ENCODE measurements around the gene KCND2. TPM values are rescaled to one million over a fixed set of nuclear protein-coding genes. Genes with fewer than 3 reads are reported as not detected.

The KCND2 gene
- total and polyA plus RNA-seq, 12 donors, result 0.04 to 0.64 (median 0.16) TPM; not detected in 4

GRCh38 chr7:120680985-120681384, 408.0 kb downstream of the KCND2 start:
- no peaks in the 10 kb centered on the region for H3K4me1 ChIP-seq
- intact Hi-C loops (cut with DNase I), result no loop called here
- ATAC-seq, result peak in 5 of 8 donors; percentile 19 to 61 (median 45)
- H3K4me3 ChIP-seq, result no peak overlapping the region
- H3K27me3 ChIP-seq, result peaks cover 0 to 79% (median 0%) of the 10 kb centered on the region in 7 donors
- WGBS, 2 donors, result 59 to 87% methylated on average over 1 of the region's 1 CpG
- no peak overlapping the region for H3K27ac ChIP-seq
- DNase-seq, result peak in 1 of 2 donors; percentile 7
- H3K36me3 ChIP-seq, result no peaks in the 10 kb centered on the region
- TF ChIP-seq CTCF (IDR thresholded peaks at IDR 0.05), result no peak
- H3K9me3 ChIP-seq, result no peaks in the 10 kb centered on the region

GRCh38 chr7:120684463-120684862, 411.5 kb downstream of the KCND2 start:
- peaks cover 0 to 82% (median 3%) of the 10 kb centered on the region in 7 donors for H3K27me3 ChIP-seq
- intact Hi-C loops (cut with DNase I), result no loop called here
- no peak for TF ChIP-seq CTCF (IDR thresholded peaks at IDR 0.05)
- no peaks in the 10 kb centered on the region for H3K36me3 ChIP-seq
- no peak overlapping the region for H3K27ac ChIP-seq
- 76 to 81% methylated on average over 6 of the region's 6 CpGs for WGBS, 2 donors
- no peak for ATAC-seq
- no peak overlapping the region for H3K4me3 ChIP-seq
- no peaks in the 10 kb centered on the region for H3K9me3 ChIP-seq
- no peak for DNase-seq
- H3K4me1 ChIP-seq, result no peaks in the 10 kb centered on the region

- peaks cover 0 to 49% (median 0%) of the 10 kb centered on the region in 7 donors for H3K27me3 ChIP-seq
- no peak overlapping the region for H3K27ac ChIP-seq
- H3K36me3 ChIP-seq, result no peaks in the 10 kb centered on the region
- ATAC-seq (no peak), DNase-seq (no peak)
- peaks cover 0 to 8% (median 0%) of the 10 kb centered on the region in 11 donors for H3K9me3 ChIP-seq
- 75 to 85% methylated on average over 2 of the region's 2 CpGs for WGBS, 2 donors
- H3K4me3 ChIP-seq, result no peak overlapping the region
- TF ChIP-seq CTCF (IDR thresholded peaks at IDR 0.05), result no peak
- no peaks in the 10 kb centered on the region for H3K4me1 ChIP-seq
- intact Hi-C loops (cut with DNase I), result no loop called here
Measured at GRCh38 chr7:120691915-120692314, 418.9 kb downstream of the KCND2 start.

GRCh38 chr7:120695848-120696247, 422.9 kb downstream of the KCND2 start:
- no peak for ATAC-seq
- WGBS, 2 donors, result 72 to 77% methylated on average over 2 of the region's 2 CpGs
- intact Hi-C loops (cut with DNase I), result no loop called here
- Histone ChIP-seq H3K27me3 (peaks cover 0 to 17% (median 0%) of the 10 kb centered on the region in 7 donors), H3K9me3 (peaks cover 0 to 8% (median 0%) of the 10 kb centered on the region in 11 donors), H3K27ac (no peak overlapping the region), H3K4me1 (no peaks in the 10 kb centered on the region), H3K4me3 (no peak overlapping the region), H3K36me3 (no peaks in the 10 kb centered on the region)
- no peak for DNase-seq
- no peak for TF ChIP-seq CTCF (IDR thresholded peaks at IDR 0.05)

Data from heart right ventricle (tissue), 16 donors.